ENCODE data around the gene AUH. TPM values are rescaled to one million over a fixed set of nuclear protein-coding genes. Genes with fewer than 3 reads are reported as not detected.

AUH gene
- total and polyA plus RNA-seq, 2 experiments from 2014 or later, result 9.9 to 18.3 TPM

- Histone ChIP-seq H3K4me1 (ENCODE audit: insufficient read depth) (peaks cover 32% of the 10 kb centered on the region), H4K20me1 (ENCODE audit: insufficient read depth) (no peaks in the 10 kb centered on the region), H2AFZ (no peak overlapping the region), H3K4me3 (no peak overlapping the region), H3K4me2 (ENCODE audit: unreplicated experiment) (peak overlapping the region; percentile 30), H3K9ac (0 out of 2 replicates have a peak overlapping the region, but pooled peaks have one; percentile 5), H3K9me2 (ENCODE audit: insufficient read depth) (no peaks in the 10 kb centered on the region), H3K27ac (peak overlapping the region; percentile 50), H3K9me3 (ENCODE audit: low read depth) (no peaks in the 10 kb centered on the region), H3F3A (ENCODE audit: insufficient read depth) (peaks cover 51% of the 10 kb centered on the region), H3K79me2 (ENCODE audit: insufficient read depth) (no peaks in the 10 kb centered on the region), H3K27me3 (replicated peaks; ENCODE audit: insufficient read depth) (no peaks in the 10 kb centered on the region), H3K36me3 (ENCODE audit: low read depth) (no peaks in the 10 kb centered on the region)
- in situ Hi-C loops (cut with MboI), result no loop called here
- peak; percentile 87 for DNase-seq
- 42 to 45% methylated on average over 7 of the region's 7 CpGs for WGBS, 2 experiments (ENCODE audit: low coverage in 1 of 2, low lambda C conversion rate in 2 of 2, missing lambda C conversion rate in 2 of 2)
- TF ChIP-seq EZH2 (IDR thresholded peaks at IDR 0.05; ENCODE audit: insufficient read depth, poor library complexity, severe bottlenecking), result no peak
- TF ChIP-seq EZH2phosphoT487 (IDR thresholded peaks at IDR 0.05; ENCODE audit: insufficient read depth, low read depth), result no peak
These were observed 34.1 kb upstream of the AUH start for GRCh38 chr9:91395553-91396471.

GRCh38 chr9:91395106-91395552, 33.4 kb upstream of the AUH start:
- no peaks in the 10 kb centered on the region for H4K20me1 ChIP-seq (ENCODE audit: insufficient read depth)

GRCh38 chr9:91393826-91394225, 32.1 kb upstream of the AUH start:
- Histone ChIP-seq H3K9me3 (ENCODE audit: low read depth) (no peaks in the 10 kb centered on the region), H4K20me1 (ENCODE audit: insufficient read depth) (no peaks in the 10 kb centered on the region), H3K27ac (no peak overlapping the region), H3K27me3 (replicated peaks; ENCODE audit: insufficient read depth) (no peaks in the 10 kb centered on the region), H3F3A (ENCODE audit: insufficient read depth) (peaks cover 55% of the 10 kb centered on the region), H3K36me3 (ENCODE audit: low read depth) (no peaks in the 10 kb centered on the region), H2AFZ (no peak overlapping the region), H3K4me3 (no peak overlapping the region), H3K4me2 (ENCODE audit: unreplicated experiment) (no peak overlapping the region), H3K4me1 (ENCODE audit: insufficient read depth) (peaks cover 32% of the 10 kb centered on the region), H3K79me2 (ENCODE audit: insufficient read depth) (no peaks in the 10 kb centered on the region), H3K9me2 (ENCODE audit: insufficient read depth) (no peaks in the 10 kb centered on the region), H3K9ac (no peak overlapping the region)
- 97 to 99% methylated on average over 5 of the region's 5 CpGs for WGBS, 2 experiments (ENCODE audit: low coverage in 1 of 2, low lambda C conversion rate in 2 of 2, missing lambda C conversion rate in 2 of 2)
- no peak for DNase-seq
- no peak for TF ChIP-seq EZH2 (IDR thresholded peaks at IDR 0.05; ENCODE audit: insufficient read depth, poor library complexity, severe bottlenecking)
- no peak for TF ChIP-seq EZH2phosphoT487 (IDR thresholded peaks at IDR 0.05; ENCODE audit: insufficient read depth, low read depth)
- in situ Hi-C loops (cut with MboI), result no loop called here

More at GRCh38 chr9:91395106-91395552, 33.4 kb upstream of the AUH start:
- in situ Hi-C loops (cut with MboI), result no loop called here
- H3K4me2 ChIP-seq (ENCODE audit: unreplicated experiment), result peak overlapping the region; percentile 30
- peak overlapping the region; percentile 50 for H3K27ac ChIP-seq
- H3K9ac ChIP-seq, result no peak overlapping the region
- H3K9me2 ChIP-seq (ENCODE audit: insufficient read depth), result no peaks in the 10 kb centered on the region
- peaks cover 55% of the 10 kb centered on the region for H3F3A ChIP-seq (ENCODE audit: insufficient read depth)
- H3K36me3 ChIP-seq (ENCODE audit: low read depth), result no peaks in the 10 kb centered on the region
- no peak for TF ChIP-seq EZH2phosphoT487 (IDR thresholded peaks at IDR 0.05; ENCODE audit: insufficient read depth, low read depth)
- H3K79me2 ChIP-seq (ENCODE audit: insufficient read depth), result no peaks in the 10 kb centered on the region
- 66 to 77% methylated on average over 4 of the region's 4 CpGs for WGBS, 2 experiments (ENCODE audit: low coverage in 1 of 2, low lambda C conversion rate in 2 of 2, missing lambda C conversion rate in 2 of 2)
- no peak overlapping the region for H3K4me3 ChIP-seq
- peaks cover 32% of the 10 kb centered on the region for H3K4me1 ChIP-seq (ENCODE audit: insufficient read depth)
- no peaks in the 10 kb centered on the region for H3K27me3 ChIP-seq (replicated peaks; ENCODE audit: insufficient read depth)
- peak; percentile 71 for DNase-seq
- H3K9me3 ChIP-seq (ENCODE audit: low read depth), result no peaks in the 10 kb centered on the region
- H2AFZ ChIP-seq, result no peak overlapping the region

GRCh38 chr9:91392435-91392834, 30.7 kb upstream of the AUH start:
- Histone ChIP-seq H3K27ac (no peak overlapping the region), H3K4me3 (no peak overlapping the region), H4K20me1 (ENCODE audit: insufficient read depth) (no peaks in the 10 kb centered on the region), H2AFZ (no peak overlapping the region), H3K9ac (no peak overlapping the region), H3K36me3 (ENCODE audit: low read depth) (no peaks in the 10 kb centered on the region), H3K9me2 (ENCODE audit: insufficient read depth) (no peaks in the 10 kb centered on the region), H3K27me3 (replicated peaks; ENCODE audit: insufficient read depth) (no peaks in the 10 kb centered on the region), H3F3A (ENCODE audit: insufficient read depth) (peaks cover 48% of the 10 kb centered on the region), H3K9me3 (ENCODE audit: low read depth) (no peaks in the 10 kb centered on the region), H3K4me1 (ENCODE audit: insufficient read depth) (peaks cover 32% of the 10 kb centered on the region), H3K4me2 (ENCODE audit: unreplicated experiment) (no peak overlapping the region), H3K79me2 (ENCODE audit: insufficient read depth) (no peaks in the 10 kb centered on the region)
- 94 to 97% methylated on average over 1 of the region's 1 CpG for WGBS, 2 experiments (ENCODE audit: low coverage in 1 of 2, low lambda C conversion rate in 2 of 2, missing lambda C conversion rate in 2 of 2)
- no peak for DNase-seq
- TF ChIP-seq EZH2 (IDR thresholded peaks at IDR 0.05; ENCODE audit: insufficient read depth, poor library complexity, severe bottlenecking), result no peak
- no peak for TF ChIP-seq EZH2phosphoT487 (IDR thresholded peaks at IDR 0.05; ENCODE audit: insufficient read depth, low read depth)
- in situ Hi-C loops (cut with MboI), result no loop called here
